ENCODE data around the gene MIGA2. TPM values are rescaled to one million over a fixed set of nuclear protein-coding genes. Genes with fewer than 3 reads are reported as not detected.

The MIGA2 gene
- total and polyA plus RNA-seq, 2 of the 4 experiments (the other 2 are of a cell fraction) = 12.5 to 25.3 TPM

DNA sequence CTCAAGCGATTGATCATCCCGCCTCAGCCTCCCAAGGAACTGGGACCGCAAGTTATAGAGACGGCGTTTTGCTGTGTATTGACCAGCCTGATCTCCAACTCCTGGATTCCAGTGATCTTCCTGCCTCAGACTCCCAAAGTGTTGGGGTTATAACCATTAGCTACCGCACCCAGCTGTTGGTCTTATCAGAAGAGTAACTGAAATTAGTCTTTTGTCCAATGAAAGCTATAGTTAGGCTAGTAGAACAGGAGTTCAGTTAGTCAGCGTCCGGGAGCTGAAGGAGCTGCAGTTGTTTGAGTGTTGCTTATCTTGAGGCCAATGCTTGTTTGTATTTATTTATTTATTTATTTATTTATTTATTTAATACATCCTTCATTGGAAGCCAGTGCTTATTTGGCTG is 3.2 kb upstream of the MIGA2 start:
- CTCF ChIA-PET = no interaction called here
- no peak overlapping the region for H2AK9ac ChIP-seq (replicated peaks; ENCODE audit: low read depth, low read length, poor library complexity)
- no peak overlapping the region for H2BK20ac ChIP-seq (ENCODE audit: low read depth, low read length)
- H3K4ac ChIP-seq (ENCODE audit: low read depth, low read length) = no peak overlapping the region
- 0 out of 2 replicates have a peak, but pooled peaks cover 10% of the 10 kb centered on the region for H3K9me1 ChIP-seq (ENCODE audit: insufficient read depth, low read length)
- no peak for ATAC-seq (ENCODE audit: low read depth)
- H3K79me1 ChIP-seq (ENCODE audit: low read depth in 1 of 2, low read length in 2 of 2) = peaks cover 11 to 17% of the 10 kb centered on the region in 2 experiments; a peak in 3 of 4 replicates
- H3K36me3 ChIP-seq (ENCODE audit: control insufficient read depth, insufficient read depth, low read length) = no peaks in the 10 kb centered on the region
- no peak overlapping the region for H3K9ac ChIP-seq (ENCODE audit: low read depth, low read length)
- H3K4me1 ChIP-seq (ENCODE audit: control insufficient read depth, insufficient read depth, low read length) = peaks cover 13% of the 10 kb centered on the region
- TF ChIP-seq RCOR1 (IDR thresholded peaks at IDR 0.05; ENCODE audit: insufficient replicate concordance, low read length) (no peak), MAFK (IDR thresholded peaks at IDR 0.05; ENCODE audit: low read depth, low read length) (no peak), RFX5 (IDR thresholded peaks at IDR 0.05; ENCODE audit: low read depth, low read length) (no peak), MXI1 (IDR thresholded peaks at IDR 0.05; ENCODE audit: borderline replicate concordance, low read depth, low read length) (no peak), MAZ (IDR thresholded peaks at IDR 0.05; ENCODE audit: borderline replicate concordance, low read depth, low read length) (no peak), CEBPB (IDR thresholded peaks at IDR 0.05; ENCODE audit: low read depth, low read length) (no peak), NFE2L2 (IDR thresholded peaks at IDR 0.05; ENCODE audit: low read depth, low read length) (no peak), RAD21 (IDR thresholded peaks at IDR 0.05; ENCODE audit: low read length) (no peak), ELK1 (IDR thresholded peaks at IDR 0.05; ENCODE audit: borderline replicate concordance, low read depth, low read length) (no peak), CHD1 (IDR thresholded peaks at IDR 0.05; ENCODE audit: low read depth, low read length) (no peak), SMC3 (IDR thresholded peaks at IDR 0.05; ENCODE audit: low read depth, low read length) (no peak), POLR2A (IDR thresholded peaks at IDR 0.05; ENCODE audit: low read depth, low read length) (no peak), FOS (IDR thresholded peaks at IDR 0.05; ENCODE audit: low read depth, low read length) (no peak), BHLHE40 (IDR thresholded peaks at IDR 0.05; ENCODE audit: low read depth, low read length) (no peak)
- TF ChIP-seq, protein P1, sequence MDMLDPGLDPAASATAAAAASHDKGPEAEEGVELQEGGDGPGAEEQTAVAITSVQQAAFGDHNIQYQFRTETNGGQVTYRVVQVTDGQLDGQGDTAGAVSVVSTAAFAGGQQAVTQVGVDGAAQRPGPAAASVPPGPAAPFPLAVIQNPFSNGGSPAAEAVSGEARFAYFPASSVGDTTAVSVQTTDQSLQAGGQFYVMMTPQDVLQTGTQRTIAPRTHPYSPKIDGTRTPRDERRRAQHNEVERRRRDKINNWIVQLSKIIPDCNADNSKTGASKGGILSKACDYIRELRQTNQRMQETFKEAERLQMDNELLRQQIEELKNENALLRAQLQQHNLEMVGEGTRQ (IDR thresholded peaks at IDR 0.05; ENCODE audit: low read depth, low read length) = no peak
- TF ChIP-seq, protein P2, sequence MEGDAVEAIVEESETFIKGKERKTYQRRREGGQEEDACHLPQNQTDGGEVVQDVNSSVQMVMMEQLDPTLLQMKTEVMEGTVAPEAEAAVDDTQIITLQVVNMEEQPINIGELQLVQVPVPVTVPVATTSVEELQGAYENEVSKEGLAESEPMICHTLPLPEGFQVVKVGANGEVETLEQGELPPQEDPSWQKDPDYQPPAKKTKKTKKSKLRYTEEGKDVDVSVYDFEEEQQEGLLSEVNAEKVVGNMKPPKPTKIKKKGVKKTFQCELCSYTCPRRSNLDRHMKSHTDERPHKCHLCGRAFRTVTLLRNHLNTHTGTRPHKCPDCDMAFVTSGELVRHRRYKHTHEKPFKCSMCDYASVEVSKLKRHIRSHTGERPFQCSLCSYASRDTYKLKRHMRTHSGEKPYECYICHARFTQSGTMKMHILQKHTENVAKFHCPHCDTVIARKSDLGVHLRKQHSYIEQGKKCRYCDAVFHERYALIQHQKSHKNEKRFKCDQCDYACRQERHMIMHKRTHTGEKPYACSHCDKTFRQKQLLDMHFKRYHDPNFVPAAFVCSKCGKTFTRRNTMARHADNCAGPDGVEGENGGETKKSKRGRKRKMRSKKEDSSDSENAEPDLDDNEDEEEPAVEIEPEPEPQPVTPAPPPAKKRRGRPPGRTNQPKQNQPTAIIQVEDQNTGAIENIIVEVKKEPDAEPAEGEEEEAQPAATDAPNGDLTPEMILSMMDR (conservative IDR thresholded peaks at IDR 0.05; ENCODE audit: low read depth, low read length) = no peak
- DNase-seq = no peak
- intact Hi-C loops (cut with micrococcal nuclease) = no loop called here
- no peak overlapping the region for H3K27ac ChIP-seq (ENCODE audit: insufficient read depth, low read length)
- no TSS peak for BruUV-seq (replicated peaks)
- no peaks in the 10 kb centered on the region for H3K27me3 ChIP-seq (ENCODE audit: control insufficient read depth, insufficient read depth, low read length)
- no peak overlapping the region for H3K18ac ChIP-seq (ENCODE audit: low read depth, low read length)
- WGBS, 2 experiments (ENCODE audit: extremely low coverage in 2 of 2, insufficient read length in 1 of 2) = 82% methylated on average over 2 of the region's 8 CpGs; no CpG with 5 or more reads in 1 of the 2 experiments
- no peak overlapping the region for H2AK5ac ChIP-seq (ENCODE audit: low read depth, low read length)
- H3K4me2 ChIP-seq (ENCODE audit: low read depth, low read length) = no peak overlapping the region
- H4K20me1 ChIP-seq (ENCODE audit: insufficient read depth, low read length) = peaks cover 11% of the 10 kb centered on the region
- no peak overlapping the region for H4K91ac ChIP-seq (ENCODE audit: insufficient read depth, low read depth, low read length)
- no peak overlapping the region for H4K8ac ChIP-seq (ENCODE audit: low read depth in 2 of 2, low read length in 2 of 2)
- in situ Hi-C loops (cut with MboI; ENCODE audit: low sequenced_read_pairs) = no loop called here
- no peak overlapping the region for H3K14ac ChIP-seq (replicated peaks; ENCODE audit: low read depth, low read length)
- peak overlapping the region; percentile 7 for H2AFZ ChIP-seq (replicated peaks; ENCODE audit: low read length, poor library complexity)
- no peaks in the 10 kb centered on the region for H3K9me3 ChIP-seq (ENCODE audit: control insufficient read depth, insufficient read depth, low read length)
- H2BK15ac ChIP-seq (ENCODE audit: low read depth, low read length) = no peak overlapping the region
- dilution Hi-C loops (cut with HindIII; ENCODE audit: low sequenced_read_pairs, unreplicated experiment) = no loop called here
- no peak overlapping the region for H2BK120ac ChIP-seq (ENCODE audit: low read depth, low read length)
- H3K56ac ChIP-seq (ENCODE audit: extremely low read depth, insufficient read depth, low read length) = no peak overlapping the region
- no peak overlapping the region for H4K5ac ChIP-seq (ENCODE audit: low read depth, low read length)
- no peak overlapping the region for H2BK5ac ChIP-seq (ENCODE audit: low read depth, low read length, poor library complexity, severe bottlenecking)
- H3K4me3 ChIP-seq (ENCODE audit: insufficient read depth, low read depth, low read length) = no peak overlapping the region
- POLR2A ChIA-PET (ENCODE audit: unreplicated experiment) = no interaction called here
- no peak overlapping the region for H3K23ac ChIP-seq (ENCODE audit: low read depth, low read length)

Data from IMR-90 (cell line).